ENCODE data around the gene POLE2. TPM values are rescaled to one million over a fixed set of nuclear protein-coding genes. Genes with fewer than 3 reads are reported as not detected.
A peak's percentile ranks its signal among the peaks of the same experiment; 100 is the strongest.
"Not testable (repeated sequence)": the region's sequence is repeated elsewhere in the genome, so short reads cannot be mapped to it uniquely, and the experiment has no call there.

Gene POLE2
- total RNA-seq, 1 experiment from 2014 or later, result 3.8 TPM

DNA sequence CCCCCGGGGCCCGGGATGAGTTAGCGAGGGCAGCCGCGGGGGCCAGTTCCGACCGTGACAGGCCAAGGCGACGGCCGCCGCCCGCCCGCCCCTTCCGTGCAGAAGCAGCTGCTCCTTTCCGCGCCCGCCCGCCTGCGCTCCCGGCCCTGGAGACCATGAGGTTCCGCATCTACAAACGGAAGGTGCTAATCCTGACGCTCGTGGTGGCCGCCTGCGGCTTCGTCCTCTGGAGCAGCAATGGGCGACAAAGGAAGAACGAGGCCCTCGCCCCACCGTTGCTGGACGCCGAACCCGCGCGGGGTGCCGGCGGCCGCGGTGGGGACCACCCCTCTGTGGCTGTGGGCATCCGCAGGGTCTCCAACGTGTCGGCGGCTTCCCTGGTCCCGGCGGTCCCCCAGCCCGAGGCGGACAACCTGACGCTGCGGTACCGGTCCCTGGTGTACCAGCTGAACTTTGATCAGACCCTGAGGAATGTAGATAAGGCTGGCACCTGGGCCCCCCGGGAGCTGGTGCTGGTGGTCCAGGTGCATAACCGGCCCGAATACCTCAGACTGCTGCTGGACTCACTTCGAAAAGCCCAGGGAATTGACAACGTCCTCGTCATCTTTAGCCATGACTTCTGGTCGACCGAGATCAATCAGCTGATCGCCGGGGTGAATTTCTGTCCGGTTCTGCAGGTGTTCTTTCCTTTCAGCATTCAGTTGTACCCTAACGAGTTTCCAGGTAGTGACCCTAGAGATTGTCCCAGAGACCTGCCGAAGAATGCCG lies 66.7 kb downstream of the POLE2 start:
- intact Hi-C loops (cut with micrococcal nuclease), result loop anchor here (5.0 kb wide), 1 partner anchor 159 kb away; no protein-coding TSS in a partner anchor
- ChIA-PET CTCF (interaction anchor here (0.5 to 2.3 kb wide), 9 partner anchors 10 to 246 kb away, joined by 3 to 13 read pairs (median 4); partner anchors contain the start of genes LRR1 and RPS29), POLR2A (interaction anchor here (0.5 to 8.1 kb wide), 20 partner anchors 9 to 1030 kb away, joined by 3 to 280 read pairs (median 4); partner anchors contain the start of genes CDKL1, DNAAF2, KLHDC1 and KLHDC2)
- Mint-ChIP-seq H3K4me1 (ENCODE audit: insufficient read depth, unreplicated experiment) (peaks cover 28% of the 10 kb centered on the region), H3K36me3 (ENCODE audit: insufficient read depth, unreplicated experiment) (peaks cover 72% of the 10 kb centered on the region), H3K4me3 (ENCODE audit: unreplicated experiment) (peak overlapping the region; percentile 99), H3K9me3 (ENCODE audit: unreplicated experiment) (no peaks in the 10 kb centered on the region), H3K27ac (ENCODE audit: low read depth, unreplicated experiment) (peak overlapping the region; percentile 99), H3K27me3 (ENCODE audit: insufficient read depth, unreplicated experiment) (no peaks in the 10 kb centered on the region)
- peak; percentile 46 for DNase-seq (ENCODE audit: unreplicated experiment)
- no TSS peak for BruUV-seq (replicated peaks)
- no peak for TF ChIP-seq CTCF (IDR thresholded peaks at IDR 0.05; ENCODE audit: unreplicated experiment)

GRCh38 chr14:49620182-49621113 lies 67.6 kb downstream of the POLE2 start, which contains the start of the genes MGAT2 and RPL36AL:
MGAT2 (plus strand) TSS chr14:49620799; CDS start chr14:49621269, 470 bp downstream.
RPL36AL (minus strand) TSS chr14:49620626; CDS start chr14:49619104, 1,522 bp downstream.
- H3K36me3 Mint-ChIP-seq (ENCODE audit: insufficient read depth, unreplicated experiment), result peaks cover 69% of the 10 kb centered on the region
- peak; percentile 14 for TF ChIP-seq CTCF (IDR thresholded peaks at IDR 0.05; ENCODE audit: unreplicated experiment)
- no TSS peak for BruUV-seq (replicated peaks)
- no peaks in the 10 kb centered on the region for H3K27me3 Mint-ChIP-seq (ENCODE audit: insufficient read depth, unreplicated experiment)
- intact Hi-C loops (cut with micrococcal nuclease), result loop anchor here (1.0 to 5.0 kb wide), 2 partner anchors 34 to 158 kb away; partner anchors contain the start of gene RPS29
- peak; percentile 98 for DNase-seq (ENCODE audit: unreplicated experiment)
- ChIA-PET POLR2A (interaction anchor here (0.7 to 8.1 kb wide), 33 partner anchors 7 to 1211 kb away, joined by 3 to 280 read pairs (median 4); partner anchors contain the start of genes CDKL1, DNAAF2, KLHDC1 and KLHDC2), CTCF (interaction anchor here (0.5 to 2.3 kb wide), 9 partner anchors 11 to 247 kb away, joined by 3 to 13 read pairs (median 4); partner anchors contain the start of genes LRR1 and RPS29)
- peaks cover 28% of the 10 kb centered on the region for H3K4me1 Mint-ChIP-seq (ENCODE audit: insufficient read depth, unreplicated experiment)
- peak within 1 kb of the TSS; percentile 99 for H3K27ac Mint-ChIP-seq (ENCODE audit: low read depth, unreplicated experiment)
- no peaks in the 10 kb centered on the region for H3K9me3 Mint-ChIP-seq (ENCODE audit: unreplicated experiment)
- peak within 1 kb of the TSS; percentile 99 for H3K4me3 Mint-ChIP-seq (ENCODE audit: unreplicated experiment)

GRCh38 chr14:49619730-49620129 lies 68.3 kb downstream of the POLE2 start:
- TSS peak; percentile 61 for BruUV-seq (replicated peaks)
- ChIA-PET CTCF (interaction anchor here (0.6 to 2.3 kb wide), 5 partner anchors 13 to 147 kb away, joined by 3 to 13 read pairs (median 7); partner anchors contain the start of genes LRR1 and RPS29), POLR2A (interaction anchor here (0.7 to 8.1 kb wide), 26 partner anchors 8 to 1211 kb away, joined by 3 to 280 read pairs (median 5); partner anchors contain the start of genes CDKL1, DNAAF2, KLHDC1 and KLHDC2)
- Mint-ChIP-seq H3K4me1 (ENCODE audit: insufficient read depth, unreplicated experiment) (peaks cover 28% of the 10 kb centered on the region), H3K4me3 (ENCODE audit: unreplicated experiment) (peak overlapping the region; percentile 99), H3K27ac (ENCODE audit: low read depth, unreplicated experiment) (peak overlapping the region; percentile 99), H3K36me3 (ENCODE audit: insufficient read depth, unreplicated experiment) (peaks cover 62% of the 10 kb centered on the region), H3K9me3 (ENCODE audit: unreplicated experiment) (no peaks in the 10 kb centered on the region), H3K27me3 (ENCODE audit: insufficient read depth, unreplicated experiment) (no peaks in the 10 kb centered on the region)
- intact Hi-C loops (cut with micrococcal nuclease), result loop anchor here (1.0 to 5.0 kb wide), 2 partner anchors 33 to 157 kb away; partner anchors contain the start of gene RPS29
- no peak for TF ChIP-seq CTCF (IDR thresholded peaks at IDR 0.05; ENCODE audit: unreplicated experiment)
- no peak for DNase-seq (ENCODE audit: unreplicated experiment)

DNA sequence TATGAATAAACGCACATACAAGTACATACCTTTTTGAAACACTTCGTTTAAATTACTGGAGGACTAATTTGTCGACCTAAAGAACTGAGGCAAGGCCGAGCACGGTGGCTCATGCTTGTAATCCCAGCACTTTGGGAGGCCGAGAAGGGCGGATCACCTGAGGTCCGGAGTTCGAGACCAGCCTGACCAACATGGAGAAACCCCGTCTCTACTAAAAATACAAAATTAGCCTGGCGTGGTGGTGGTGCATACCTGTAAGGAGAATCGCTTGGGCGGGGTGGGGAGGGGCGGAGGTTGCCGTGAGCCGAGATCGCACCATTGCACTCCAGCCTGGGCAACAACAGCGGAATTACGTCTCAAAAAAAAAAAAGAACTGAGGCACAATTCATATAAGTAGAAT lies 68.7 kb downstream of the POLE2 start:
- intact Hi-C loops (cut with micrococcal nuclease); H3K9me3 Mint-ChIP-seq (ENCODE audit: unreplicated experiment); H3K27me3 Mint-ChIP-seq (ENCODE audit: insufficient read depth, unreplicated experiment); DNase-seq (ENCODE audit: unreplicated experiment); BruUV-seq (replicated peaks); CTCF ChIA-PET: not testable (repeated sequence)
- Mint-ChIP-seq H3K4me3 (ENCODE audit: unreplicated experiment) (peak overlapping the region; percentile 99), H3K36me3 (ENCODE audit: insufficient read depth, unreplicated experiment) (peaks cover 57% of the 10 kb centered on the region), H3K4me1 (ENCODE audit: insufficient read depth, unreplicated experiment) (peaks cover 28% of the 10 kb centered on the region), H3K27ac (ENCODE audit: low read depth, unreplicated experiment) (peak overlapping the region; percentile 99)
- POLR2A ChIA-PET, result interaction anchor here (1.0 to 8.1 kb wide), 10 partner anchors 9 to 1212 kb away, joined by 3 to 280 read pairs (median 12); partner anchors contain the start of genes DNAAF2, KLHDC2, LRR1 and NIN

Measured in MCF 10A (cell line).